Middle frontal gyrus (tissue), 1 donor: Measurements from ENCODE around the gene TICAM1.
"Not testable (repeated sequence)": the region's sequence is repeated elsewhere in the genome, so short reads cannot be mapped to it uniquely, and the experiment has no call there.

Source experiments
- DNase-seq: peaks from one replicate; pipeline ENCODE4 v3.0.0-alpha.2; 2015; ENCODE audit warnings: low spot score; ENCODE audit errors: extremely low spot score

TICAM1 gene

DNA sequence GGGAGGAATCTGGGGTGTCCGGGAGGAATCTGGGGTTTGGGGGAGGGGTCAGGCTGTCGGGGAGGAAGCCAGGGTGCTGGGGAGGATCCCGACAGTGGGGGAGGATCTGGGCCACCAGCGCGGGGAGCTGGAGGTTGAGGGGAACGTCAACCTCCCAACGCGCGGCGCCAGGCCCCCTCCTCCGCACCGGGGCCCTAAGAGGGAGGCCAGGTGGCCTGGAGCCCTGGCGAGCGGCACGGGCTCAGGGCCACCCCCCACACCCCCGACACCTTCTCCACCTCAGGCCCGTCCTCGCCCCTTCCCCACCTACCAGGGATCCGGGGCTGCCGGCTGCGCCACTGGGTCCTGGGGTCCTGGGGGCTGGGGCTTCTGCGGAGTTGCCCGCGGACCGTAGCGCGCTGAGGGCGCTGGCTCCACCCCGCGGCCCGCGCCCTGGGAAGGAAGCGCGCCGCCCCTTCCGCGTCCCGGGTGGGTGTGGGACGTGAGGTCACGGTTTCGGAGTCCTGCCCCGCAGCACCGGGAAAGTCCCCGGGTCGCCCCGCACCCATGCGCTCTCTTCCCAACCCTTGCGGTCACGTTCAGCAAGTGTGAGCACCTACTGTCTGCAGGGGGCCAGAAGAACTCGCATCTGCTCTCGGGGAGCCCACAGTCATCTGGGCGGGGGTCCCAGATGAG is at the start of gene TICAM1:
TICAM1 (minus strand) TSS at position 409 of the 675 bp plus-strand sequence. CDS start 13,335 bp downstream, outside the sequence.
- DNase-seq, result no peak

GRCh38 chr19:4879041-4879440 is 47.5 kb upstream of the TICAM1 start:
- DNase-seq, result no peak

DNA sequence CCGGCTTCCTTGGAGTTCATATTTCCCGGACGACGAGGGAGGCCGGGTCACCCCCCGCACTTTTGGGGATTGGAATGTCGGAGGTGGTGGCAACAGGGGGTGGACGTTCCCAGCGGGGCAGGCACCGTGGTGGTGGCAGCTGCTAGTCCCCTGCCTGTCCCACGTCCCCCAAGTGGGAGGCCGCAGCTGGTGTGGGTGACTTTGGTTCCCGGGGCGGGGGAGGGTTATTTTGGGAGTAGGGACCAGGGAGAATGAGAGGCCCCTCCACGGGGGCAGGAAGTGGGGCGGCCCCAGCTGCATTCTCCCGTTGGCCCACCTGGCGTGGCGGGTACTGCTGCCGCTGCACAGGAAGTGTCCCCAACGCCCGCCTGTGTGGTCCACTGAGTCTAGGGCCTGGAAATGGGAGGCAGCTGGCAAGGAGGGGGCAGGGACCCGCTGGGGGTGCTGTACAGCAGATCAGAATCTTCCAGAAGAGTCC is 47.0 kb upstream of the TICAM1 start:
- no peak for DNase-seq

DNA sequence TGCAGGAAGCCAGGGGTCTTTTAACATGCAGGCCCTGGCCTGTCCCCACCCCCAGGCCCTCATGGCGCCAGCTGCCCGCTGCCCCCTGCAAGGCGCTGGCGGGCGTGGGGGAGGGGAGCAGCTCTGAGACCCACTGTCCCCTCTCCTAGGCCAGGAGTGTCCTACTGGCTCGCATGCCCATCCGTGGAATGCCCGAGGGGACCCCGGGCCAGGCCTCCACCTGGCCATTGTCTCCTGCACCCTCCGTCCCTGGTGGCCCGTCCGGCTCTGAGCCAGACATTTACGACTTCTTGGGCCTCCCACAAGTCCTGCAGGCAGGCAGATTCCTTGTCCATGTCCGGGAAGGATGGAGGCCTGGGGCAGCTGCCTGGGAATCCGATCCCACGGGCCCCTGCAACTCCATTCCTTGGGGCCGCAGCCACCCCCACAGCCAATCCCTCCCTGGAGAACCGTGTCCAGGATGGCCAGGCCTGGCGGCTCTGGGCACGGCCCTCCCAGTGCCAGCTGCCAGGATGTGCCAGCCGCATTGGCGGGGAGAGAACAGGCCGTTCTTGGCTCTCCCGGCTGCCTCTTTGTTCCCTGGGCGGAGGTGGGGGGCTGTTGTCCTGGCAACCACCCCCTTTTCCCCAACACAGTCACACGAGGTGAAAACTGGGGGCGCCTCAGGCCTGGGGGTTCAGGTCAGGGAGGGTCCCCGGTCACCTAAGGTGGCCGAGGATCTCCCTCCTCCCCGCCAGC is 46.4 kb upstream of the TICAM1 start:
- DNase-seq, result peak; percentile 61

DNA sequence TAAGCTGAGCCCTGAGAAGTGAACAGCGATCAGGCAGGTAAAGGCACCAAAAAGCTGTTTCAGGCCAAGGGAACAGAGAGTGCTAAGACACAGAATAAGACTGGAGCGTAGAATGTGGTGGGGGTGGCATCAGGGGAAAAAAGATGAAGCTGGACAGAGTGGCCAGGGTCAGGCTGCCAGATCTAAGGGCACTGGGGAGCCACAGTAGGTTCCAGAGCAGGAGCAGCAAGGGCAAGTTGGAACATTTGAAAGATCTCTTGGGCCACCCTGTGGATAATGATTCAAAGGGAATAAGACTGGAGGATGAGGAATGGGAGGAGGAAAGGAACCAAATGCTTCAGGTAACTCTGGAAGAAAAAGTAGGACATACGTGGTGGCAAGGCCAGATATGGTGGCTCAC is 42.4 kb upstream of the TICAM1 start:
- no peak for DNase-seq

- DNase-seq, result no peak
Observed at GRCh38 chr19:4871711-4872110, 40.2 kb upstream of the TICAM1 start.

- no peak for DNase-seq
Observed at GRCh38 chr19:4870025-4870700, 38.7 kb upstream of the TICAM1 start.

GRCh38 chr19:4868286-4868834 is 36.8 kb upstream of the TICAM1 start:
- DNase-seq, result no peak

- DNase-seq, result peak; percentile 53
Observed at GRCh38 chr19:4867534-4868285, 36.2 kb upstream of the TICAM1 start, which contains the start of gene PLIN3. Gene PLIN3, minus strand, starts transcription at chr19:4867667. Its CDS starts 6,273 bp downstream, at chr19:4861394.

GRCh38 chr19:4866595-4867424 is 35.3 kb upstream of the TICAM1 start:
- DNase-seq, result no peak

DNA sequence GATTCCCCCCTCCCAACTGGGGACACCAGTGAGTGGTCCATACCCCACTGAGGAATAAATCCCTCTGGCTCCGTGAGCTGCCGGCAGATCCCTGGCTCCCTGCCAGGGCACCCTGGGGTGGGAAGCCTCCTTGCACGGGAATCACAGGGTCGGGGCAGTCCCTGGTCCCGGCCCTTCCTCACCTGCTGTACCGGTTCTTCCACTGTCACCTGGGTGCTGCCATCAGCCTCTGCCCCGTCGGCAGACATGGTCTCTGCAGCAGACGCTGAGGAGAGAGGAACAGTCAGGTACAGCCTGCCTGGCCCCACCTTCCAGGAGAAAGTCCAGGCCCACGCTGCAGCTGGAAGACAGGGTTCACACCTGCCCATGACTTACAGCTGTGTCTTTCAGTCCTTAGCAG is 29.6 kb upstream of the TICAM1 start:
- no peak for DNase-seq

- no peak for DNase-seq
Observed at GRCh38 chr19:4859697-4860096, 28.2 kb upstream of the TICAM1 start.

- not testable (repeated sequence) for DNase-seq
Observed at GRCh38 chr19:4856468-4856867, 25.0 kb upstream of the TICAM1 start.

GRCh38 chr19:4853506-4853905 is 22.0 kb upstream of the TICAM1 start:
- DNase-seq, result not testable (repeated sequence)

- DNase-seq, result no peak
Observed at GRCh38 chr19:4852484-4852883, 21.0 kb upstream of the TICAM1 start.

- no peak for DNase-seq
Observed at GRCh38 chr19:4851551-4852290, 20.2 kb upstream of the TICAM1 start.

DNA sequence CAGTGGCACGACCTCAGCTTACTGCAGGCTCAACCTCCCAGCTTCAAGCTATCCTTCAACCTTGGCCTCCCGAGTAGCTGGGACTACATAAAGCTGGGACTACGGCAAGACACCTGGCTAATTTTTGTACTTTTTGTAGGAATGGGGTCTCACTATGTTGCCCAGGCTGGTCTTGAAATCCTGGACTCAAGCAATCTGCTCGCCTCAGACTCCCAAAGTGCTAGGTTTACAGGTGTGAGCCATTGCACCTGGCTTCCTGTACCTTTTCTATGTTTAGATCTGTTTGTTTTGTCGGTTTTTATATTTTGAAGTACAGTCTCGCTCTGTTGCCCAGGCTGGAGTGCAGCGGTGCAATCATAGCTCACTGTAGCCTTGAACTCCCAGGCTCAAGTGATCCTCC is 17.5 kb upstream of the TICAM1 start:
- no peak for DNase-seq

DNA sequence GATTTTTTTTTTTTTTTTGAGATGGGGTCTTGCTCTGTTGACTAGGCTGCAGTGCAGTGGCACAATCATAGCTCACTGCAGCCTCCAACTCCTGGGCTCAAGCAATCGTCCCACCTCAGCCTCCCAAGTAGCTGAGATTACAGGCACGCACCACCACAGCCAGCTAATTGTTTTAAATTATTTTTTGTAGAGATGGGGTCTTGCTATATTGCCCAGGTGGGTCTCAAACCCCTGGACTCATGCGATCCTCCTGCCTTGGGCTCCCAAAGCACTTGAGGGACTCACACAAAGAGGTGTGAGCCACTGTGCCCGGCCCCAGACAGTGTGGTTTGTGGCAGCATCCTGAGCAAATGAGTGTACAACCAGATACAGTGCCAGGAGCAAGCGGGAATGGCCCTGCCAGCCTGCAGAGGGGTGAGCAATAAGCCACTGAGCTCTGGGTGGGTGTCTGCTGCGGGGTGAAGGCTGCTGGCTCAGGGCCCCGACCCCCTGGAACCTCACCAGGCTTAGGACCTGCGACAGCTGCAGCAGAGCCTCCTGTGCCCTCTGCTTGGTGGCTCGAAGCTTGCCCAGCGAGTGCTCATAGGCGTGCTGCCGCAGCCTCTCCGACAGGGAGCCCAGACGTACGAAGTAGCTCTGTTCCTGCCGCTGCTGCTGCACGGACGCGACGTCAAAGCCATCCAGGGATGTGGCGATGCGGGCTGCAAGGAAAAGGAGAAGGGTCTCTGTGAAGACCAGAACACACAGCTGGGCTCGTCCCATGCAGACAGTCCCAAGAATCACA is 15.9 kb upstream of the TICAM1 start:
- no peak for DNase-seq

- DNase-seq, result not testable (repeated sequence)
Observed at GRCh38 chr19:4845975-4846374, 14.5 kb upstream of the TICAM1 start.
